GM21381 (cell line): ENCODE results near the gene PSME4.
"Not testable (repeated sequence)": the region's sequence is repeated elsewhere in the genome, so short reads cannot be mapped to it uniquely, and the experiment has no call there.

Experiments used
- ATAC-seq: cut with Tn5 transposase; IDR thresholded peaks from one replicate; pipeline ENCODE4 v1.9.1; 2021; ENCODE audit warnings: mild to moderate bottlenecking, moderate library complexity; ENCODE audit not compliant: unreplicated experiment

The PSME4 gene

GRCh38 chr2:53851052-53851757 is 119.6 kb downstream of the PSME4 start:
- not testable (repeated sequence) for ATAC-seq

GRCh38 chr2:53848062-53848461 is 122.7 kb downstream of the PSME4 start:
- ATAC-seq, result no peak

- no peak for ATAC-seq
These were observed 127.2 kb downstream of the PSME4 start for GRCh38 chr2:53843595-53843994.

- ATAC-seq, result no peak
These were observed 127.9 kb downstream of the PSME4 start for GRCh38 chr2:53842891-53843290.

GRCh38 chr2:53841651-53842050 is 129.1 kb downstream of the PSME4 start:
- not testable (repeated sequence) for ATAC-seq

GRCh38 chr2:53840580-53840979 is 130.2 kb downstream of the PSME4 start:
- ATAC-seq, result no peak

- ATAC-seq, result not testable (repeated sequence)
These were observed 140.9 kb downstream of the PSME4 start for GRCh38 chr2:53829980-53830290.

- no peak for ATAC-seq
These were observed 141.4 kb downstream of the PSME4 start for GRCh38 chr2:53829273-53829979.

- ATAC-seq, result no peak
These were observed 142.5 kb downstream of the PSME4 start for GRCh38 chr2:53828331-53828730.

GRCh38 chr2:53827398-53828175 is 143.2 kb downstream of the PSME4 start:
- no peak for ATAC-seq

- no peak for ATAC-seq
These were observed 144.0 kb downstream of the PSME4 start for GRCh38 chr2:53826587-53827397.

- no peak for ATAC-seq
These were observed 144.8 kb downstream of the PSME4 start for GRCh38 chr2:53826030-53826410.

- not testable (repeated sequence) for ATAC-seq
These were observed 147.2 kb downstream of the PSME4 start for GRCh38 chr2:53823639-53824038.

GRCh38 chr2:53821810-53822209 is 149.0 kb downstream of the PSME4 start:
- no peak for ATAC-seq

GRCh38 chr2:53820711-53821110 is 150.1 kb downstream of the PSME4 start:
- no peak for ATAC-seq

- no peak for ATAC-seq
These were observed 150.7 kb downstream of the PSME4 start for GRCh38 chr2:53820048-53820447.

- no peak for ATAC-seq
These were observed 151.2 kb downstream of the PSME4 start for GRCh38 chr2:53819634-53820033.

- ATAC-seq, result no peak
These were observed 151.8 kb downstream of the PSME4 start for GRCh38 chr2:53818854-53819435.
